SJCRH30 (cell line): ENCODE results near the gene ASMT. TPM values are rescaled to one million over a fixed set of nuclear protein-coding genes. Genes with fewer than 3 reads are reported as not detected.
"Not testable (repeated sequence)": the region's sequence is repeated elsewhere in the genome, so short reads cannot be mapped to it uniquely, and the experiment has no call there.

Experiments
- DNase-seq, 2 experiments: peaks; one replicate each; pipeline ENCODE4 v3.0.0-alpha.2; 2015 to 2020
- H3K27ac ChIP-seq: fragments of 250-450 bp; sonication (Bioruptor Pico); 2 replicates; pipeline ENCODE4 v1.5.1; 2020; ENCODE audit warnings: mild to moderate bottlenecking, moderate library complexity
- H3K27me3 ChIP-seq: fragments of 250-450 bp; sonication (Bioruptor Pico); 2 replicates; pipeline ENCODE4 v1.5.1; 2020; ENCODE audit warnings: mild to moderate bottlenecking, moderate library complexity
- H3K36me3 ChIP-seq: fragments of 250-450 bp; sonication (Bioruptor Pico); 2 replicates; pipeline ENCODE4 v1.5.1; 2020; ENCODE audit warnings: mild to moderate bottlenecking, moderate library complexity
- H3K4me1 ChIP-seq: fragments of 250-450 bp; sonication (Bioruptor Pico); 2 replicates; pipeline ENCODE4 v1.5.1; 2020; ENCODE audit warnings: mild to moderate bottlenecking, moderate library complexity
- H3K4me3 ChIP-seq: fragments of 250-450 bp; sonication (Bioruptor Pico); 2 replicates; pipeline ENCODE4 v1.5.1; 2020; ENCODE audit warnings: mild to moderate bottlenecking, moderate library complexity
- H3K9me3 ChIP-seq: fragments of 250-450 bp; sonication (Bioruptor Pico); replicated peaks from 2 replicates; pipeline ENCODE4 v1.5.1; 2020; ENCODE audit warnings: mild to moderate bottlenecking, moderate library complexity
- total RNA-seq: library from RNA; depleted of rRNA; stranded (reverse); fragments of >200 nt; shearing (Covaris generic); gene quantifications from 2 replicates; pipeline ENCODE4 v1.2.3, GENCODE V29; 2014

The ASMT gene
- total RNA-seq, 1 experiment from 2014 or later = not detected

DNA sequence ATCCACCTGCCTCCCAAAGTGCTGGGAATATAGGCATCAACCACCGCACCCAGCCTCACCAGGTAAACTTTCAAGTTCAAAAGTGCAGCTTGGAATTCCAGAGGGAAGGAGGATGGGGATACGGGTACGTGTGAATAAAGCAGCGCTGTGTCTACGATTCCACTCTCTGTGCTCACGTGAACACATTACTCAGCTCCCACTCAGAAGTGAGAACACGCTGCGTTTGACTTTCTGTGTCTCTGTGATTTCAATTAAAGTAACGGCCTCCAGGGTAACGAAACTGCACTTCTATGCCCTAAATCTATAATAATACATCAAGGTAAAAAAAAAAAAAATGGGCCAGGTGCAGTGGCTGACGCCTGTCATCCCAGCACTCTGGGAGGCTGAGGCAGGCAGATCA, 8.4 kb upstream of the ASMT start:
- H3K27me3 ChIP-seq = no peaks in the 10 kb centered on the region
- H3K4me1 ChIP-seq = no peaks in the 10 kb centered on the region
- peaks cover 15% of the 10 kb centered on the region for H3K36me3 ChIP-seq
- H3K9me3 ChIP-seq = no peaks in the 10 kb centered on the region
- DNase-seq = no peak
- no peak overlapping the region for H3K4me3 ChIP-seq
- H3K27ac ChIP-seq = no peak overlapping the region

DNA sequence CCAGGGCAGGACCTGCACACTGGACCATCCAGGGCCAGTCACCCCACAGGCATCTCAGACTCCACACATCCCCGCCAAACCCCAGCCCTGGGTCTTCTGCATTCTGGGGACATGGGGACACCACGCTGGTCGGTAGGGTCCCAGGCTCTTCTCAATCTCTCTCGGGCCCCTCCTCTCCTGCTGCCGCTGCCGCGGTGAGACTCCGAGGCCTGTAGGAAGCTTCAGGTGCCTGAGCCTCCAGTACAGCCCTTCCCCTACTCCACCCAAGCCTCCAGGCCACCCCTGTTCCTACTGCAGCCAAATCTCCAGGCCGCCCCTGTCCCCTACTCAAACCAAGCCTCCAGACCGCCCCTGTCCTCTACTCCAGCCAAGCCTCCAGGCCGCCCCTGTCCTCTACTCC, 5.5 kb upstream of the ASMT start:
- Histone ChIP-seq H3K4me1 (no peaks in the 10 kb centered on the region), H3K9me3 (no peaks in the 10 kb centered on the region), H3K4me3 (no peak overlapping the region), H3K36me3 (no peaks in the 10 kb centered on the region), H3K27me3 (no peaks in the 10 kb centered on the region), H3K27ac (no peak overlapping the region)
- no peak for DNase-seq

DNA sequence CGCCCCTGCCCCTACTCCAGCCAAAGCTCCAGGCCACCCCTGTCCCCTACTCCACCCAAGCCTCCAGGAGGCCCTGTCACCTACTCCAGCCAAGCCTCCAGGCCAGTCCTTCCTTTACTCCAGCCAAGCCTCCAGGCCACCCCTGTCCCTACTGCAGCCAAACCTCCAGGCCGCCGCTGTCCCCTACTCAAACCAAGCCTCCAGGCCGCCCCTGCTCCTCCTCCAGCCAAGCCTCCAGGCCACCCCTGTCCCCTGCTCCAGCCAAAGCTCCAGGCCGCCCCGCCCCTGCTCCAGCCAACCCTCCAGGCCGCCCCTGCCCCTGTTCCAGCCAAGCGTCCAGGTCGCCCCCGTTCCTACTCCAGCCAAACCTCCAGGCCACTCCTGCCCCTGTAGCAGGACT, 5.1 kb upstream of the ASMT start:
- no peak overlapping the region for H3K4me3 ChIP-seq
- H3K36me3 ChIP-seq = no peaks in the 10 kb centered on the region
- H3K27me3 ChIP-seq = no peaks in the 10 kb centered on the region
- DNase-seq = no peak
- no peaks in the 10 kb centered on the region for H3K4me1 ChIP-seq
- no peaks in the 10 kb centered on the region for H3K9me3 ChIP-seq
- no peak overlapping the region for H3K27ac ChIP-seq

DNA sequence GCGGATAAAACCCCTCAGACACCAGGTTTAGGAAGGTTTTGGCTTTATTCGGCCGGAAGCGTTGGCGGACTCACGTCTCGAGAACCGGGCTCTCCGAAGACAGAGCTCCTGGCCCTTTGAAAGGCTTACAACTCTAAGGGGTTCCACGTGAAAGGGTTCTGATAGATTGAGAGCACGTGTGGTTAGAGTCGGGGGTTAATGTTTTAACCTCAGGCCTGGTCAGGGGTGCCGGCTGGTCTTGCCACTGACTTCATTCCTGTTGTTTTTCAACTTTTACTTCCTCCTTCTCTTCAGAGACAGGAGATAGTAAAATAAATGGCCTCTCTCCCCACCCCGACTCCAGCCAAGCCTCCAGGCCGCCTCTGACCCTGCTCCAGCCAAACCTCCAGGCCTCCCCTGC, 4.7 kb upstream of the ASMT start:
- Histone ChIP-seq H3K27me3 (no peaks in the 10 kb centered on the region), H3K4me1 (no peaks in the 10 kb centered on the region), H3K4me3 (no peak overlapping the region), H3K36me3 (no peaks in the 10 kb centered on the region), H3K27ac (no peak overlapping the region), H3K9me3 (no peaks in the 10 kb centered on the region)
- DNase-seq = no peak

DNA sequence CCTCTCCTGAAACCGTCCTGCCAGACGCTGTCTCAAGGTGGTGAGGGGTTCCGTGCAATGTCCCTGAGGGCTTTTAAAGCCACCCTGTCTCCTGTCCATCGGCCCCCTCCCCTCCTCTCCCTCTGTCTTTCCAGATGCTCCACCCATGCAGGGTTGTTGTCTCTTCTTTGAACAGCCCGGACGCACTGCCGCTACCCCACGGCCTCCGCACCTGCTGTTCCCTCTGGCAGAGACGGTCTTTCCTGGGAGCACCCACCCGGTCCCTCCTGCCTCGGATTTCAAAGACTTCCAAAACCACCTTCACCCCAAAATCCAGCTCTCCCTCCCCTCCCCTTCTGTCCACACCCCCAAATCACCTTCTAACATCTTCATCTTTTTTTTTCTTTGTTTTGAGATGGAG, 4.1 kb upstream of the ASMT start:
- Histone ChIP-seq H3K9me3 (no peaks in the 10 kb centered on the region), H3K36me3 (no peaks in the 10 kb centered on the region), H3K27me3 (no peaks in the 10 kb centered on the region), H3K4me1 (no peaks in the 10 kb centered on the region), H3K4me3 (no peak overlapping the region), H3K27ac (no peak overlapping the region)
- no peak for DNase-seq

DNA sequence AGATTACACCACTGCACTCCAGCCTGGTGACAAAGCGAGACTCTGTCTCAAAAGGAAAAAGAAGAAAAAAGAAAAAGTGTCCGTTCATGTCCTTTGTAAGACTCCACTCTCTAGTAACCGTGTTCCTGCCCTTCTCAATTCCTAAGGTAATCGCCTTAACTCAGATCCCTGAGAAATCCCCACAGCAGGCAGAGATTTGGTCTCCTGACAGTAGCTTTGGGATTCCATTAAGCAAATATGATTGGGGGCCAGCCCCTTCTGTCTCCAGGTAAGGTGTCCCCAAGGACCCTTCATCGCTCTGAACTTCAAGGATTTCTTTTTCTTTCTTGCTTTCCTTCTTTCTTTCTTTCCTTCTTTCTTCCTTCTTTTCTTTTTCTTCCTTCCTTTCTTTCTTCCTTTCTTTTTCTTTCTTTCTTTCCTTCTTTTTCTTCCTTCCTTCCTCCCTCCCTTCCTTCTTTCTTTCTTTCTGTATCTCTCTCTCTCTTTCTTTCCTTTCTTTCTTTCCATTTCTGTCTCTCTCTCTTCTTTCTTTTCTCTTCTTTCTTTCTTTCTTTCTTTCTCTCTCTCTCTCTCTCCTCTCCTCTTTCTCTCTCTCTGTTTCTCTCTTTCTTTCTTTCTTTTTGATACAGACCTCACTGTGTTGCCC, 2.1 kb upstream of the ASMT start:
- no peaks in the 10 kb centered on the region for H3K9me3 ChIP-seq
- no peak for DNase-seq
- no peaks in the 10 kb centered on the region for H3K36me3 ChIP-seq
- H3K27me3 ChIP-seq = no peaks in the 10 kb centered on the region
- H3K4me1 ChIP-seq = no peaks in the 10 kb centered on the region
- H3K27ac ChIP-seq = no peak overlapping the region
- H3K4me3 ChIP-seq = no peak overlapping the region

- no peaks in the 10 kb centered on the region for H3K4me1 ChIP-seq
- DNase-seq = no peak
- H3K36me3 ChIP-seq = no peaks in the 10 kb centered on the region
- no peak overlapping the region for H3K27ac ChIP-seq
- no peak overlapping the region for H3K4me3 ChIP-seq
- no peaks in the 10 kb centered on the region for H3K27me3 ChIP-seq
- no peaks in the 10 kb centered on the region for H3K9me3 ChIP-seq
Measured at GRCh38 chrX:1618689-1619088, 3.8 kb downstream of the ASMT start.

DNA sequence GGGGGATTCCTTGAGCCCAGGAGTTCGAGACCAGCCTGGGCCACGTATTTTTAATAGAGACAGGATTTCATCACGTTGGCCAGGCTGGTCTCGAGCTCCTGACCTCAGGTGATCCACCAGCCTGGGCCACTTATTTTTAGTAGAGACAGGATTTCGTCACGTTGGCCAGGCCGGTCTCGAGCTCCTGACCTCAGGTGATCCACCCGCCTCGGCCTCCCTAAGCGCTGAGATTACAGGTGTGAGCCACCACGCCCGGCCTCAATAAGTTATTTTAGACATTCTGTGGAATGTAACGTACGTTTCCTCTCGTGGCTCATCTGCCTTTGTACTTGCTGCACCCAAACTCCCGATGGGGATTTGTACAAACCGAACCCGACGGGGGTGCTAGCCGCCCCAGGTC, 8.8 kb downstream of the ASMT start:
- Histone ChIP-seq H3K27me3 (no peaks in the 10 kb centered on the region), H3K4me1 (no peaks in the 10 kb centered on the region), H3K4me3 (no peak overlapping the region), H3K27ac (no peak overlapping the region), H3K9me3 (no peaks in the 10 kb centered on the region), H3K36me3 (no peaks in the 10 kb centered on the region)
- no peak for DNase-seq

DNA sequence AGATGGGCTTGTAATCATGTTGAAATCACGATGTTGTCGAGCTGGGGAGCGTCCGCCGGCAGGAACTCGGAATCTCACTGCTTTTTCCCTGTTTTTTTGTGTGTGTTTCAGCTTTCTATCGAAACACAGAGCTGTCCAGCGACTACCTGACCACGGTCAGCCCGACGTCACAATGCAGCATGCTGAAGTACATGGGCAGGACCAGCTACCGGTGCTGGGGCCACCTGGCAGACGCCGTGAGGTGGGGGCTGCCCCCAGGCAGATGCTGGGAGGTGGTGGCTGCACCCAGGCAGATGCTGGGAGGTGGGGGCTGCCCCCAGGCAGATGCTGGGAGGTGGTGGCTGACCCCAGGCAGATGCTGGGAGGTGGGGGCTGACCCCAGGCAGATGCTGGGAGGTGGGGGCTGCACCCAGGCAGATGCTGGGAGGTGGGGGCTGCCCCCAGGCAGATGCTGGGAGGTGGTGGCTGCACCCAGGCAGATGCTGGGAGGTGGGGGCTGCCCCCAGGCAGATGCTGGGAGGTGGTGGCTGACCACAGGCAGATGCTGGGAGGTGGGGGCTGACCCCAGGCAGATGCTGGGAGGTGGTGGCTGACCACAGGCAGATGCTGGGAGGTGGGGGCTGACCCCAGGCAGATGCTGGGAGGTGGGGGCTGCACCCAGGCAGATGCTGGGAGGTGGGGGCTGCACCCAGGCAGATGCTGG, 9.4 kb downstream of the ASMT start:
- not testable (repeated sequence) for H3K9me3 ChIP-seq, DNase-seq, H3K27ac ChIP-seq, H3K27me3 ChIP-seq, H3K36me3 ChIP-seq, H3K4me1 ChIP-seq, H3K4me3 ChIP-seq

- H3K27ac ChIP-seq, H3K4me1 ChIP-seq, H3K4me3 ChIP-seq, H3K36me3 ChIP-seq, H3K27me3 ChIP-seq, H3K9me3 ChIP-seq, DNase-seq: not testable (repeated sequence)
Measured at GRCh38 chrX:1624861-1625215, 10.0 kb downstream of the ASMT start.

- H3K9me3 ChIP-seq = no peaks in the 10 kb centered on the region
- no peak for DNase-seq
- no peak overlapping the region for H3K27ac ChIP-seq
- no peak overlapping the region for H3K4me3 ChIP-seq
- no peaks in the 10 kb centered on the region for H3K36me3 ChIP-seq
- no peaks in the 10 kb centered on the region for H3K27me3 ChIP-seq
- H3K4me1 ChIP-seq = no peaks in the 10 kb centered on the region
Measured at GRCh38 chrX:1629244-1629643, 14.4 kb downstream of the ASMT start.

- H3K9me3 ChIP-seq = peaks cover 3% of the 10 kb centered on the region; the same call in 1 of the 2 replicates
- no peaks in the 10 kb centered on the region for H3K27me3 ChIP-seq
- H3K27ac ChIP-seq = no peak overlapping the region
- H3K4me1 ChIP-seq = no peaks in the 10 kb centered on the region
- H3K4me3 ChIP-seq = no peak overlapping the region
- DNase-seq = no peak
- H3K36me3 ChIP-seq = no peaks in the 10 kb centered on the region
Measured at GRCh38 chrX:1646009-1646408, 31.1 kb downstream of the ASMT start.

GRCh38 chrX:1649621-1650020, 34.8 kb downstream of the ASMT start:
- peak in 1 of 2 experiments; percentile 9 for DNase-seq
- Histone ChIP-seq H3K36me3 (no peaks in the 10 kb centered on the region), H3K27me3 (no peaks in the 10 kb centered on the region), H3K9me3 (peaks cover 3% of the 10 kb centered on the region; the same call in 1 of the 2 replicates), H3K4me1 (no peaks in the 10 kb centered on the region), H3K4me3 (no peak overlapping the region), H3K27ac (no peak overlapping the region)

DNA sequence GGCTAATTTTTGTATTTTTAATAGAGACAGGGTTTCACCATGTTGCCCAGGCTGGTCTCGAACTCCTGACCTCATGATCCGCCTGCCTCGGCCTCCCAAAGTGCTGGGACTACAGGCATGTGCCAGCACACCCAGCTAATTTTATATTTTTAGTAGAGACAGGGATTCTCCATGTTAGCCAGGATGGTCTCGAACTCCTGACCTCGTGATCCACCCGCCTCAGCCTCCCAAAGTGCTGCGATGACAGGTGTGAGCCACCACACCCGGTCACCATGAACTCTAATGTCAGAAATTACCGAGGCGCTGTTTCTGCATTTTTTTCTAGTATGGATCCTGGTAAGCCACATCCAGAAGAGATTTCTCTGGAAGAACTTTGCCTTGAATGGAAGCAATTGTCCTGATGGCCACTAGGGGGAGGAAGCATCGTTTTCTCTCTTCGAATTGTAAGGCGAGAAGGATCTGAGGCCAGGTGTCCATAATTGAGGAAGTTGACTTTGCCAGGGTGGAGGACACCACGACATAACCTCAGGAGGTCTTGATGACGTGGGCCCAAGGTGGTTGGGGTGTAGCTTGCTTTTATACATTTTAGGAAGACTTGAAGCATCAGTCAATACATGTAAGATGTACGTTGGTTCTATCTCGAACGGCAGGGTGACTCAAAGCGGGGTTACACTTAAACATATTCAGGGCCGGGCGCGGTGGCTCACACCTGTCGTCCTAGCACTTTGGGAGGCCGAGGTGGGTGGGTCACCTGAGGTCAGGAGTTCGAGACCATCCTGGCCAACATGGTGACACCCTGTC, 37.4 kb downstream of the ASMT start:
- not testable (repeated sequence) for H3K27ac ChIP-seq, H3K9me3 ChIP-seq, H3K27me3 ChIP-seq, H3K36me3 ChIP-seq, H3K4me3 ChIP-seq, H3K4me1 ChIP-seq
- peak; percentile 43 to 77 for DNase-seq

DNA sequence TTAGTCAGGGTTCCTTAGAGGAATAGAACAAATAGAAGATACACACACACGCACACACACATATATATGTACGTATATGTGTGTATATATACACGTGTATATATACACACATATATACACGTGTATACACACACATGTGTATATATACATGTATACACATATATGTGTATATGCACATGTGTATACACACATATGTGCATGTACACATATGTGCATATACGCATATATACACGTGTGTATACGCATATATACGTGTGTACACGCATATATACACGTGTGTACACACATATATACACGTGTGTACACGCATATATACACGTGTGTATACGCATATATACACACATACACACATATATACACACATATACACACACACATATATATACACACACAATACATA, 41.5 kb downstream of the ASMT start:
- H3K4me3 ChIP-seq = no peak overlapping the region
- H3K9me3 ChIP-seq = no peaks in the 10 kb centered on the region
- peaks cover 7% of the 10 kb centered on the region for H3K4me1 ChIP-seq
- H3K27ac ChIP-seq = no peak overlapping the region
- H3K27me3 ChIP-seq = no peaks in the 10 kb centered on the region
- H3K36me3 ChIP-seq = no peaks in the 10 kb centered on the region
- DNase-seq = no peak
